Activated CD4-positive, alpha-beta T cell treated with anti-CD3 and anti-CD28 coated beads for 4 hours (primary cell): ENCODE results near the gene RING1.
"Not testable (repeated sequence)": the region's sequence is repeated elsewhere in the genome, so short reads cannot be mapped to it uniquely, and the experiment has no call there.

ENCODE experiments used
- DNase-seq, 2 donors: peaks; one replicate each; pipeline ENCODE4 v3.0.0-alpha.2; 2020

The RING1 gene

DNA sequence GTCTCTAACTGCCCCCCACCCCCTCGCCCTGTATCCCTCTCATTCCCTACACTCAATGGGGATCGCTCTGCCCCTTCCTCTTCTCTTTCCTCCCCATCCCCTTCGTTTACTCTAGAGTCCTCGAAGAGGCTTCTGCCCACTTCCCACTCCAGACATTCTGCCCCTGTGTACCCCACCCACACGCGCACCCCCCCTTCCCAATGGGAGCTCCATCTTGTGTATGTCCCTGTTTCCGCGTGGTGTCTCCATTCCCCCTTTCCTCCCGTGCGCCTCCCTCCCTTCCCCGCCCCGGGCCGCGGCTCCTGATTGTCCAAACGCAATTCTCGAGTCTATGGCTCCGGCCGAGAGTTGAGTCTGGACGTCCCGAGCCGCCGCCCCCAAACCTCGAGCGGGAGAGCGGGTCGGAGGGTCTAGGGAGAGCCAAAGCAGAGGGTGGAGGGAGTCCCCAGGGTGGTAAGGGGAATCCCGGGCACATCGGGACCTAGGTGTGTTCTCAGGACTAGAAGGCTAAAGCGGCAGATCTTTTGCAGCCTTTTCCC is 679 bp upstream of the RING1 start:
- DNase-seq: peak in 1 of 2 donors; percentile 24

- DNase-seq: no peak
Observed at GRCh38 chr6:33209856-33210255, 1.6 kb downstream of the RING1 start.

DNA sequence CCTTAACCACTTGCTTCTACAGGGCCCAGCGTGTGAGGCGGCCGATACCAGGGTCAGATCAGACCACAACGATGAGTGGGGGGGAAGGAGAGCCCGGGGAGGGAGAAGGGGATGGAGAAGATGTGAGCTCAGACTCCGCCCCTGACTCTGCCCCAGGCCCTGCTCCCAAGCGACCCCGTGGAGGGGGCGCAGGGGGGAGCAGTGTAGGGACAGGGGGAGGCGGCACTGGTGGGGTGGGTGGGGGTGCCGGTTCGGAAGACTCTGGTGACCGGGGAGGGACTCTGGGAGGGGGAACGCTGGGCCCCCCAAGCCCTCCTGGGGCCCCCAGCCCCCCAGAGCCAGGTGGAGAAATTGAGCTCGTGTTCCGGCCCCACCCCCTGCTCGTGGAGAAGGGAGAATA is 2.8 kb downstream of the RING1 start:
- no peak for DNase-seq

DNA sequence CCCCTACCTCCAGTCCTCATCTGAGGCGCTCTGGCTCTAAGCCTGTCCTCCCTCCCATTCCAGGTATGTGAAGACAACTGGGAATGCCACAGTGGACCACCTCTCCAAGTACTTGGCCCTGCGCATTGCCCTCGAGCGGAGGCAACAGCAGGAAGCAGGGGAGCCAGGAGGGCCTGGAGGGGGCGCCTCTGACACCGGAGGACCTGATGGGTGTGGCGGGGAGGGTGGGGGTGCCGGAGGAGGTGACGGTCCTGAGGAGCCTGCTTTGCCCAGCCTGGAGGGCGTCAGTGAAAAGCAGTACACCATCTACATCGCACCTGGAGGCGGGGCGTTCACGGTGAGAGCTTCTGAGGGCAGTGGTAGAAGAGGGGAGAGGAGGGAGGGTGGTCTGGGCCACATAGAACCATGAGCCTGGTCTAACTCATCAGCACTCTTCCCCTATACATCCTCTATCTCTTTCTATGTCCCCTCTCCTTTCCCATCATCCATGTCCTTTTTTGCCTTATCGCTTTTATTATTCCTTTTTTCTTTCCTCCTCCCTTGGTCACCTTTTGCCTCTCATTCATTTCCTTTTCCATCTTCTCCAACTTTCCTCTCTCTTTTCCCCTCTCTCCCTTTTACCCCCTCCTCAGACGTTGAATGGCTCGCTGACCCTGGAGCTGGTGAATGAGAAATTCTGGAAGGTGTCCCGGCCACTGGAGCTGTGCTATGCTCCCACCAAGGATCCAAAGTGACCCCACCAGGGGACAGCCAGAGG is 3.5 kb downstream of the RING1 start:
- DNase-seq: no peak

DNA sequence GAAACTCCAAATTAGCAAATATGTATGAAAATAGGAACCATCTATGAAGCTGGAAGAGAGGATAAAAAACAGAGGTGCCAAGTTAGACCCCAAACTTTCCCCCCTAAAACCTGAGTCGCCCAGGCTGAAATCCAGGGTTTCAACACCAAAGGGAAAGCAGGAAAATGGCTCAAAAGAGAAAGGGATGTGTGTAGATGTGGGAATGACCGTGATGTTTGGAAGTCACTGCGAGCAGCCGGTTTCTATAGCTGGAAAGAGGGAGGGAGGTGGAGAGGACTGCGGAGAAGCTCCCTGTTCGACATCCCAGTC is 4.5 kb downstream of the RING1 start:
- no peak for DNase-seq

GRCh38 chr6:33213166-33213988 is 5.1 kb downstream of the RING1 start:
- DNase-seq: no peak

- no peak for DNase-seq
Observed at GRCh38 chr6:33213989-33214335, 5.7 kb downstream of the RING1 start.

DNA sequence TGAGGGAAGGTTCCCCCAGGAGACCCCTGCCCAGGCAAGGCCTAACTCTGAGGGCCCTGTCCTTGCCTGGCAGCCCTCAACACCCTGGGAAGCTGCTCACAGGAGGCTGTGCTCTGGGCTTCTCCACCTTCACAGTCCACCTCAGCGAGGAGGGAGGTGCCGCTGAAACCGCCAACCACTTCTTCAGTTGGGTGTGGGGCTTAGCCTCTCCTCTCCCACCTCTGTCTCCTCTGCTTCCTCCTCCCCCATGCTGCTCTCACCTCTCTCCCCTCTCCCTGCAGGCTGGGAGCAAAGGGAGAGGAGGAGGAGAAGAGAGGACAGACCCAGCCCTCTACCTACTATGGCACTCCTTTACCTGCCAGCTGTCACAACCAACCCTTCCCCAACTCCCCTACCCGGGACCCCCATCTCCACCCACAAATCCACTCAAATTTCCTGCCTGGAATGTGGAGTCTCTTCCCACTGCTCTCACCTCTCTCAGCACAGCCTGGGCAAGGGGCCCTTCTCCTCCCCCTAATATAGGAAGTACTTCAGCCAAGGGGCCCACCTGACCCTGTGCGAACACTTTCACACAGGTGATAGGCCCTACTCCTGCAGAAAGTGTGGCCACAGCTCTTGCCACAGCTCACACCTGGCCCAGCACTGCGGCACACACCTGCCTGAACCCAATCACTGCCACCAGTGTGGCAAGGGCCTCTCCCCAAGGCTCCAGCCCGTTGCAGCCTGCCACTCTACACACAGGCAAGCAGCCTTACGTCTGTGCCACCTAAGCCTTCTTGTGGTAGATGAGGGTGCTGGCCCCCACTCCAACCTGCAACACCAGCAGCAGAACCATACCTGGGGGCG is 7.2 kb downstream of the RING1 start:
- no peak for DNase-seq

- DNase-seq: no peak
Observed at GRCh38 chr6:33216117-33216649, 7.9 kb downstream of the RING1 start.

DNA sequence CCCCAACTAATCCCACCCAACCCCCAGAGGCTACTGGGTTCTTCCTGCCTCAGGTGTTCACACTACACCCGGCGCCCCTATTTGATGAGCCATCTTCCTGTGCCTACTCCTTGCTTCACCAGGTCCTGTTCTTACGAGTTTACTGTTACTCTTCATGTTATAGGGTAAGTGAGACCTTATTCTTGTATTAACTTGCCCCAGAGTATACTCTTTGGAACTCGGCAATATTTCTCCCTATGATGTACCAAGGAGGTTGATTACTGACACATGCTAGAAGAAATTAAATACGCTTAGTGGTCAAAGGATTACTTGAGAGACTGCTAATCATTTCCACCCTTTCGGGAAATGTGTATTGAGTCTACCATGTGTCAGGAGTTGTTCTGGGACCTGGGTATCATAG is 8.9 kb downstream of the RING1 start:
- no peak for DNase-seq

DNA sequence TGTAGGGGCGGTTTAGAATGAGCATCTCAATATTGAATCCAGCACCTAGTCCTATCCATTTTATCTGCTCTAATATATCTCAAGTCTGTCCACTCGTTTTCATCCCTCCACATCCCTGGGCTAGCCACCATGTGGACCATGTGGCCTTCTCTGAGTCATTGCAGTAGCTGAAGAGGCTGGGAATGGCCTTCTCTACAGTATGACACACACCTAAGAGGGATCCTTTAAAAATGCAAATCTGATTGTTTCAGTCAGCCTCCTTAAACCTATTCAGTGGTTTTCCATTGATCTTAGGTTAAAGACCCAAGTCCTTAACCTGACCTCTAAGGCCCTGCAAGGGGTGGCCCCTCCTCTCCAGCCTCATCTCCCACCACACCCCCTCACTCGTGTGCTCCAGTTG is 9.4 kb downstream of the RING1 start:
- no peak for DNase-seq

DNA sequence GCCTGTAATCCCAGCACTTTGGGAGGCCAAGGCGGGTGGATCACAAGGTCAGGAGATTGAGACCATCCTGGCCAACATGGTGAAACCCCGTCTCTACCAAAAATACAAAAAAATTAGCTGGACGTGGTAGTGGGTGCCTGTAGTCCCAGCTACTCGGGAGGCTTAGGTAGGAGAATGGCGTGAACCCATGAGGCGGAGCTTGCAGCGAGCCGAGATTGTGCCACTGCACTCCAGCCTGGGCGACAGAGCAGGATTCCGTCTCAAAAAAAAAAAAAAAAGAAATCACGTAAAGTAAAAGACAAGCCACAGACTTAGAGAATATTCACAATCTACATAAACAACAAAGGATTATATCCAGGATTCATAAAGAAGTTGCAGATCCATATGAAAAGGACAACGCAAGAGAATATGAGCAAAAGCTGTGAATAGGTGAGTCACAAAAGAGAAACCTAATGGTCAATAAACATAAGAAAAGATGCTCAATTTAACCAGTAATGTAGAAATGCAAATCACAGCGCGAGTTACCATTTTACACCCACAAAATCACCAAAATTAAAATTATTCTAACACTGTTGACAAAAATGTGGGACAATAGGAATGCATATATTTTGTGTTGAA is 18.3 kb downstream of the RING1 start:
- not testable (repeated sequence) for DNase-seq

DNA sequence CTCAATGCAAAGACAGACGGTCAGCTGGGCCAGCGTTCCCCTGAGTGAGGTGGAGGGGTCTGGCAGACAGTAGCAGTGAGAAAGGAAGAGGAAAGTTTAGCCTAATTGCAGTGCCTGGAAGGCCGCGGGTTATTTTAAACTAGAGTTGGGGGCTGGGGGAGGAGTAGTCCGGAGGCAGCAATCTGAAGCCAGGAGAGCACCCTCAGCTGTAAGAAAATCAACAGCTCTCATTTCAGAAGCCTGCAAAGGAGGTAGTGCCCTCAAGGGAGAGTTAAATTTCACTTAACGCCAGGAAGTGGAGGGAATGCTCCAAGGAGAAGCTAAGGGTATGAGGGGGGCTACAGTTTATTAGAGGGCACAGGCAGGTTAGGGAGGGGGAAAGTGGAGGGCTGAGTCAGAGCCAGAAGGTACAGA is 26.9 kb downstream of the RING1 start:
- DNase-seq: no peak

GRCh38 chr6:33236328-33236727 is 28.0 kb downstream of the RING1 start:
- DNase-seq: no peak

DNA sequence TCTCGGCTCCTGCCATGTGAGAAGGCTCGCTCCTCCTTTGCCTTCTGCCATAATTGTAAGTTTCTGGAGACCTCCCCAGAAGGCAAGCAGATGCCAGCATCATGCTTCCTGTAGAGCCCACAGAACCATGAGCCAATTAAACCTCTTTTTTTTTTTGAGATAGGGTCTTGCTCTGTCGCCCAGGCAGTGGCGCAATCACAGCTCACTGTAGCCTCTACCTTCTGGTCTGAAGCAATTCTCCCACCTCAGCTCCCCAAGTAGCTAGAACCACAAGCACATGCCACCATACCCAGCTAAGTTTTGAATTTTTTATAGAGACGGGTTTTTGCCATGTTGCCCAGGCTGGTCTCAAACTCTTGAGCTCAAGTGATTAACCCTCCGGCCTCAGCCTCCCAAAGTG is 28.6 kb downstream of the RING1 start:
- no peak for DNase-seq

DNA sequence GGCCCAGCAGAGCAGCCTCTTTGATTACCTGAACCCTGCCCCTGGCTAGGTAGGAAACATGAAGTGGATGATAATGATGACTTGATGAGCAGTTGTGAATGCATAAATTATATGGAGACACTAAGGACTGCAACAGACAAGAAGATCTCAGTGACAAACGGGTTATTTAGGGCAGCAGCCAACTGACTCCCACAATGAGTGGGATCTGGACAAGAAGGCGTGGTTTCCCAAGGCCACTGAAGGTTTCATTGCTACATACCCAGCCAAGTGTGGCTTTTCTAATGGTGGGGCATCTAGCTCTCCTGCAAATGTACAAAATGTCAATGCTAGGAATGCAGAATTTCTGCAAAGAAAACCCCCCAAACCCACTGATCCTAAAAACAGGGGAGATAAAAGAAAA is 29.4 kb downstream of the RING1 start:
- no peak for DNase-seq

GRCh38 chr6:33241968-33242367 is 33.7 kb downstream of the RING1 start:
- DNase-seq: no peak

DNA sequence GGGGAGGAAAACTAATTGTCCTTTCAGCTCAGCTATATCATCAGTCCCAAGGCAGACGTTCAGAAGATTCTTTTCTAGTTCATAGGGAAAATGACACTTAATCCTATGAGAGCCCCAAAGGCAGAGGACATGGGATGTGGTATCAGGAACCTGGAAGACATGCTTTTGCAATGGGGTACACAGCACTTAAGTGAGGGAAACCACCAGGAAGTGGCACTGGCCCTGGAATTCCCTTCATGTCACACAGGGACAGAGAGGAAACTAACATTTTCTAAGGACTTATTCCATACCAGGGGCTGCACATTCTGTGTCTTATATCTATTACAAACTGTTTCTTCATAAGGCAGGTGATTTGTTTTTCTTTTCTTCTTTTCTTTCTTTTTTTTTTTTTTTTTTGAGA is 35.2 kb downstream of the RING1 start:
- DNase-seq: no peak

DNA sequence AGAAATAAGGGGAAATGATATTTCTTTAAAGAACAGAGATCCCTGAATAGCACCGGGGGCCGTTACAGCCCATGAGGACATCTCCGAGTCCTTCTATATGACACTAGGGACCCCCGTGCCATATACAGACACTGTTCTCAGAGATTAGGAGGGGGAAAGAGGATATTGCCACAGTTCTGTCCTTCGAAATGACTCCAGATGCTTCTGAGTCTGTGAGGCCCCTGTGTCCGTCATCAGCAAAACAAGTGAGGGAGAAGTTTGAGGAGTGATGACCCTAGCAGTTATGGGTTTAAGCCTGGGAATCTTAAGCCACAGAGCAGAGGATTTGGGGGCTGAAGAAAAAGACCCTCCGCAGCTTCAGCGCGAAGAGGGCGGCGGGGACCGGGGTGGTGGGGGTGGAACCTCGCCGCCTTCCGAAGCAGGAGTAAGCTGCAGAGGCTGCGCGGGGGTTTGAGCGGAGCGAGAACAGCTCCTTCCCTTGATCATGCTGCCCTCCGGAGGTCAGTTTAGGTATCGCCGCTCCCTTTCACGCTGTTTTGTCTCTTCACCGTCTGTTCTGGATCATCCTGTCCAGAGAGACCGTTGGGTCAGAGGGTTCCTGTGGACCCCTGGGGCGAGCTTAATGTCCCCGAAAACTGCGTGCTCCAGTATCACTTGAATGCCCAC is 39.8 kb downstream of the RING1 start:
- peak; percentile 88 to 94 for DNase-seq

DNA sequence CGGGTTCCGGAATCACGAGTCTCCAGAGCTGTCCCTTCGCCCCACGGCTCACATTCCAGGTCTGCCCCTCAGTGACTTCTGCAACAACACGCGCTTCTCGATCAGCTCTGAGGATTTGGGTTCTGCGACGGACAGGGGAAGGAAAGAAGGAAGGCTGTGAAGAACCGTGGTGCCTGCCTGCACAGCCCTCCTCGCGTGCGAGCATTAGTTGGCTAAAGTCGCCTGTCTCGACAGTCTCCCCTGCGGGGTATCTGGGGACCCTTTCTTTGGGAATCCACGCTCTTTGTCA is 40.3 kb downstream of the RING1 start:
- DNase-seq: no peak

DNA sequence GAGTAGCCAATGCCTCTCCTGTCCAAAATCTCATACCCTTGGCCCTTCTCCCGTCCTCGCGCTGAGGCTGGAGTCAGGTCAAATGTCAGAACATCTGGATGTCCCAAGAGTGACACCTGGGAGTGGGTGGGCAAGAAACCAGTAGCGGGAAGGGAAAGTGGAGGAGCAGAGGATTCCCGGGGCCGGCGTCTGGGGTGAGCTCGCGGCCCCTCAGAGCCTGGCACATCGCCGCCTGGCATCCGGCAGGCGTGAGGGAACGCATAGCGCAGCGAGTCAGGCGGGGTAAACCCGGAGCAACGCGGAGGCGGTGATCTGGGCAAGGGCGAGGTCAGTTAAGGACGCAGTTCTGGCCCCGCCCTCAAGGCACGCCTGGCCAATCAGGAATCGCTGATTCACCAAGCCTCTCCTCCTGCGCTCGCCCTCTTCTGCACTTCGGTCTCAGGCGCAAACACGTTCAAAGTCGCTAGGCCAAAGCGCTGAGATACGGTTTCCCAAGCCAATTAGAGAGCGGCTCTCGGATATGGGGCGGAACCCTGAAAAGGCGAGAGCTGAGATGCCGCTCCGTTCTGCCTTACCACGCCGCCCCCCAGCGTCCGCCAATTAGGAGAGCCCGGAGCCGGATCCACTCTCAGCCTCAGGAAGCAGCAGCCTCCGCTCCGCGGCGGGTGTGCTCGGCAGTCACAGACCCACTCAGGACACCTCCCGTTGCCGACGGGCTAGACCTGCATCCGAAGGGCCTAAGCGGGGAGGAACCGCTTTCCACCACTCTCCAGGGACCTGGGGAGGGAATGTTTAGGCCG is 40.8 kb downstream of the RING1 start:
- peak; percentile 92 to 93 for DNase-seq
